Keratinocyte (primary cell): ENCODE data around the gene FLNB. TPM values are rescaled to one million over a fixed set of nuclear protein-coding genes. Genes with fewer than 3 reads are reported as not detected.

Experiments used
- DNase-seq: peaks from one replicate; pipeline ENCODE4 v3.0.0-alpha.2; 2011; ENCODE audit warnings: low read depth, missing footprints, low spot score
- FAIRE-seq: peaks from 2 replicates; lab custom pipeline; 2011; peaks lifted over from hg19 to GRCh38; lab: Jason Lieb, UNC
- H2AFZ ChIP-seq: 2 replicates; pipeline ENCODE4 v1.6.0; 2012; ENCODE audit warnings: low read length, control low read depth, inconsistent platforms; ENCODE audit not compliant: control insufficient read depth
- H3K27ac ChIP-seq: 2 replicates; pipeline ENCODE4 v1.5.1; 2011; ENCODE audit warnings: low read length; ENCODE audit not compliant: control insufficient read depth, insufficient read depth
- H3K27me3 ChIP-seq: 3 replicates; pipeline ENCODE4 v1.6.0; 2011; ENCODE audit warnings: low read length; ENCODE audit not compliant: control insufficient read depth, insufficient read depth; ENCODE audit errors: extremely low read depth
- H3K36me3 ChIP-seq, 2 experiments: 2 replicates in 1 of 2; 3 replicates in 1 of 2; pipeline ENCODE4 v1.5.1; 2011; ENCODE audit warnings: low read length in 2 of 2, mild to moderate bottlenecking in 1 of 2; ENCODE audit not compliant: control insufficient read depth in 2 of 2, insufficient read depth in 2 of 2; ENCODE audit errors: extremely low read depth in 1 of 2
- H3K4me1 ChIP-seq: 3 replicates; pipeline ENCODE4 v1.5.1; 2011; ENCODE audit warnings: low read length; ENCODE audit not compliant: control insufficient read depth, insufficient read depth; ENCODE audit errors: extremely low read depth
- H3K4me2 ChIP-seq: 3 replicates; pipeline ENCODE4 v1.6.0; 2011; ENCODE audit warnings: low read depth, low read length; ENCODE audit not compliant: control insufficient read depth, insufficient read depth; ENCODE audit errors: extremely low read depth
- H3K4me3 ChIP-seq, 3 experiments: fragments of 200-600 bp in 1 of 3; sonication (generic) in 1 of 3; 2 replicates in 2 of 3; 3 replicates in 1 of 3; pipeline ENCODE4 v1.5.1; 2011 to 2016; ENCODE audit warnings: low read length in 3 of 3, mild to moderate bottlenecking in 3 of 3, control low read depth in 2 of 3, inconsistent platforms in 1 of 3, low read depth in 1 of 3, mixed read lengths in 1 of 3, mixed run types in 1 of 3, moderate library complexity in 1 of 3; ENCODE audit not compliant: control insufficient read depth in 2 of 3, insufficient read depth in 2 of 3; ENCODE audit errors: extremely low read depth in 1 of 3
- H3K79me2 ChIP-seq: 2 replicates; pipeline ENCODE4 v1.6.0; 2012; ENCODE audit warnings: low read length; ENCODE audit not compliant: control insufficient read depth, insufficient read depth
- H3K9ac ChIP-seq: 3 replicates; pipeline ENCODE4 v1.6.0; 2011; ENCODE audit warnings: low read length; ENCODE audit not compliant: control insufficient read depth, insufficient read depth; ENCODE audit errors: extremely low read depth
- H3K9me1 ChIP-seq: 3 replicates; pipeline ENCODE4 v1.6.0; 2011; ENCODE audit warnings: low read length; ENCODE audit not compliant: control insufficient read depth, insufficient read depth; ENCODE audit errors: extremely low read depth
- H3K9me3 ChIP-seq: 2 replicates; pipeline ENCODE4 v1.5.1; 2012; ENCODE audit warnings: low read depth, low read length; ENCODE audit not compliant: control insufficient read depth
- H4K20me1 ChIP-seq: 3 replicates; pipeline ENCODE4 v1.6.0; 2011; ENCODE audit warnings: low read length; ENCODE audit not compliant: control insufficient read depth, insufficient read depth; ENCODE audit errors: extremely low read depth
- CTCF ChIP-seq, 3 experiments: IDR thresholded peaks in 1 of 3; conservative IDR thresholded peaks in 1 of 3; optimal IDR thresholded peaks in 1 of 3; 2 replicates in 2 of 3; 3 replicates in 1 of 3; pipeline versions ENCODE3 to v1.5.1; 2011; ENCODE audit warnings: low read length in 3 of 3, mild to moderate bottlenecking in 3 of 3, moderate library complexity in 2 of 3, control low read depth in 1 of 3, inconsistent platforms in 1 of 3; ENCODE audit not compliant: insufficient read depth in 2 of 3; ENCODE audit errors: extremely low read depth in 1 of 3
- EZH2 ChIP-seq: IDR thresholded peaks from one replicate; pipeline ENCODE4 v1.6.1; 2012; ENCODE audit warnings: inconsistent platforms, mild to moderate bottlenecking, low read length, moderate library complexity
- dilution Hi-C: fragments of 300-500 bp; cut with MboI; formaldehyde crosslinking; loops from one replicate; pipeline ENCODE4 v1.7.0; 2020; ENCODE audit warnings: low sequenced_read_pairs; ENCODE audit not compliant: extremely low pct_ligation_motif_present
- polyA plus RNA-seq, 5 experiments: library from polyadenylated mRNA; depleted of rRNA in 3 of 5; stranded (reverse) in 3 of 5; stranded (forward) in 1 of 5; unstranded in 1 of 5; fragments of >200 nt; gene quantifications; 1 replicate in 1 of 5; 2 replicates in 3 of 5; 3 replicates in 1 of 5; pipeline versions ENCODE4 v1.2.1 to v1.2.3, GENCODE V29; 2011 to 2012; ENCODE audit warnings: missing spikeins in 2 of 5, low read depth in 1 of 5, low replicate concordance in 1 of 5

The FLNB gene
- polyA plus RNA-seq, 1 donor (not counting 4 experiments of a cell fraction or from before 2014, with no cell fraction given) = 289 TPM

DNA sequence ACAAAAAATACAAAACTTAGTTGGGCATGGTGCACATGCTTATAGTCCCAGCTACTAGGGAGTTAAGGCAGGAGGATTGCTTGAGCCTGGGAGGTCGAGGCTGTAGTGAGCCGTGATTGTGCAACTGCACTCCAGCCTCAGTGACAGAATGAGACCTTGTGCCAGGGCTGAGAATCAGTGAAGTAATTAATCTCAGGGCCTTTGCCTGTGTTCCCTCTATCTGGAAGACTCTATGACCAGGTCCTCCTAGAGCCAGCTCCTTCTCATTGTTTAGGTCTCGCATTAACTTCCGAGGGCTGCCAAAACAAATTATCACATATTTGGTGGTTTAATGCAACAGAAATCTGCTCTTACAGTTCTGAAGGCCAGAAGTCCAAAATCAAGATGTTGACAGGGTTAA lies 41.4 kb upstream of the FLNB start:
- Histone ChIP-seq H2AFZ (no peak overlapping the region), H3K79me2 (peaks cover 13% of the 10 kb centered on the region), H3K4me3 (no peak overlapping the region), H3K4me1 (peaks cover 51% of the 10 kb centered on the region), H4K20me1 (no peaks in the 10 kb centered on the region), H3K4me2 (no peak overlapping the region), H3K9ac (no peak overlapping the region), H3K36me3 (no peaks in the 10 kb centered on the region), H3K27me3 (no peaks in the 10 kb centered on the region), H3K9me3 (no peaks in the 10 kb centered on the region), H3K27ac (no peak overlapping the region), H3K9me1 (no peaks in the 10 kb centered on the region)
- FAIRE-seq = no peak
- TF ChIP-seq CTCF (optimal IDR thresholded peaks at IDR 0.05 in 1 of 3, IDR thresholded peaks at IDR 0.05 in 1 of 3, conservative IDR thresholded peaks at IDR 0.05 in 1 of 3; ENCODE audit: extremely low read depth in 1 of 3, insufficient read depth in 2 of 3, low read length in 3 of 3) = no peak
- TF ChIP-seq EZH2 = no peak
- dilution Hi-C loops = no loop called here
- no peak for DNase-seq

DNA sequence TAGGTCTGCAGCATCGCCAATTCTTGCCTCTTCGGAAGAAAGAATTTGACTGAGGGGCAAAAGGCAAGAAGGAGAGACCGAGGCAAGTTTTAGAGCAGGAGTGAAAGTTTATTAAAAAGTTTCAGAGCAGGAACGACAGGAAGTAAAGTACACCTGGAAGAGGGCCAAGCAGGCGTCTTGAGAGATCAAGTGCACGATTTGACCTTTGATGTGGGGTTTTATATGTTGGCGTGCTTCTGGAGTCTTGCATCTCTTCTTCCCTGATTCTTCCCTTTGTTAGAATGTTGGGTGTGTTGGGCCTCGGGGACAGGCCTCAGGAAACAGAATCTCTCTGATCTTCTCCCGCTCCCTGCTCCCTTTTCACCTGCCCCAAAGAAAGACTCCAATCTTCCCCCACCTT lies 40.6 kb upstream of the FLNB start:
- Histone ChIP-seq H3K36me3 (no peaks in the 10 kb centered on the region), H3K9me1 (no peaks in the 10 kb centered on the region), H3K4me3 (no peak overlapping the region), H3K9ac (no peak overlapping the region), H3K4me2 (no peak overlapping the region), H3K9me3 (no peaks in the 10 kb centered on the region), H4K20me1 (no peaks in the 10 kb centered on the region), H3K79me2 (peaks cover 7% of the 10 kb centered on the region), H3K4me1 (peaks cover 54% of the 10 kb centered on the region), H2AFZ (no peak overlapping the region), H3K27ac (no peak overlapping the region), H3K27me3 (no peaks in the 10 kb centered on the region)
- FAIRE-seq (no peak), DNase-seq (no peak)
- dilution Hi-C loops = no loop called here
- TF ChIP-seq CTCF (optimal IDR thresholded peaks at IDR 0.05 in 1 of 3, IDR thresholded peaks at IDR 0.05 in 1 of 3, conservative IDR thresholded peaks at IDR 0.05 in 1 of 3; ENCODE audit: extremely low read depth in 1 of 3, insufficient read depth in 2 of 3, low read length in 3 of 3) (no peak), EZH2 (no peak)
